ENCODE results near the gene NINJ1.

GRCh38 chr9:93172666-93173364, 38.8 kb upstream of the NINJ1 start:
- TF ChIP-seq POLR2AphosphoS5 (IDR thresholded peaks at IDR 0.05; ENCODE audit: low read depth, low read length), result no peak
- no peak for TF ChIP-seq REST (IDR thresholded peaks at IDR 0.05; ENCODE audit: insufficient read depth in 1 of 2, low read depth in 2 of 2, low read length in 1 of 2)
- TF ChIP-seq CTCF (IDR thresholded peaks at IDR 0.05), result no peak
